WTC11 (cell line): ENCODE data around the gene CDH1. TPM values are rescaled to one million over a fixed set of nuclear protein-coding genes. Genes with fewer than 3 reads are reported as not detected.

Experiments
- ATAC-seq: fragments of 200-7000 bp; cut with Tn5 transposase; 2 replicates; pipeline ENCODE4 v1.10.0; 2021; ENCODE audit warnings: mild to moderate bottlenecking, moderate library complexity
- CTCF ChIA-PET: fragments of 300-600 bp; sonication (Branson Sonifier 250); formaldehyde crosslinking; loops from one replicate; lab custom pipeline; 2021; ENCODE audit warnings: antibody characterized with exemption; lab: Charles Lee
- POLR2A ChIA-PET: fragments of 350-600 bp; sonication (Branson Sonifier 250); formaldehyde crosslinking; loops from one replicate; lab custom pipeline; 2021; ENCODE audit warnings: antibody characterized with exemption; lab: Charles Lee
- DNase-seq: peaks from one replicate; pipeline ENCODE4 v3.0.0; 2021; ENCODE audit warnings: low spot score
- H3K27ac Mint-ChIP-seq: 2 replicates; pipeline ENCODE4 v1.8.0; 2021; ENCODE audit warnings: mixed read lengths
- H3K27me3 Mint-ChIP-seq: 2 replicates; pipeline ENCODE4 v1.8.0; 2021; ENCODE audit warnings: low read depth, mild to moderate bottlenecking, moderate library complexity, mixed read lengths
- H3K36me3 Mint-ChIP-seq: 2 replicates; pipeline ENCODE4 v1.8.0; 2021; ENCODE audit warnings: mixed read lengths
- H3K4me1 Mint-ChIP-seq: 2 replicates; pipeline ENCODE4 v1.8.0; 2022; ENCODE audit warnings: mixed read lengths
- H3K4me3 Mint-ChIP-seq: 2 replicates; pipeline ENCODE4 v1.8.0; 2021; ENCODE audit warnings: mild to moderate bottlenecking, moderate library complexity, mixed read lengths
- H3K9me3 Mint-ChIP-seq: 2 replicates; pipeline ENCODE4 v1.8.0; 2021; ENCODE audit warnings: mixed read lengths
- CREM ChIP-seq: sonication (generic); formaldehyde crosslinking; IDR thresholded peaks from 2 replicates; pipeline ENCODE4 v1.8.1; 2022; ENCODE audit warnings: mild to moderate bottlenecking, missing genetic modification reagents, moderate library complexity
- ELF4 ChIP-seq: sonication (generic); formaldehyde crosslinking; IDR thresholded peaks from 2 replicates; pipeline ENCODE4 v1.8.1; 2022; ENCODE audit warnings: low read depth, mild to moderate bottlenecking, moderate library complexity, missing genetic modification reagents
- EMX1 ChIP-seq: fragments of 250-450 bp; sonication (Bioruptor Pico); IDR thresholded peaks from 2 replicates; pipeline ENCODE4 v1.8.0; 2021; ENCODE audit warnings: mild to moderate bottlenecking
- ETV6 ChIP-seq: sonication (generic); formaldehyde crosslinking; IDR thresholded peaks from 2 replicates; pipeline ENCODE4 v1.8.1; 2022; ENCODE audit warnings: mild to moderate bottlenecking, missing genetic modification reagents
- HMGA2 ChIP-seq: fragments of 250-450 bp; sonication (Bioruptor Pico); IDR thresholded peaks from 2 replicates; pipeline ENCODE4 v1.4.0; 2021; ENCODE audit warnings: mild to moderate bottlenecking, moderate library complexity
- OVOL2 ChIP-seq: fragments of 250-450 bp; sonication (Bioruptor Pico); IDR thresholded peaks from 2 replicates; pipeline ENCODE4 v1.9.0; 2021; ENCODE audit warnings: mild to moderate bottlenecking, borderline replicate concordance
- RELA ChIP-seq: sonication (generic); formaldehyde crosslinking; IDR thresholded peaks from 2 replicates; pipeline ENCODE4 v1.8.1; 2022; ENCODE audit warnings: missing genetic modification reagents, mild to moderate bottlenecking, borderline replicate concordance
- ZNF317 ChIP-seq: sonication (generic); formaldehyde crosslinking; IDR thresholded peaks from 2 replicates; pipeline ENCODE4 v1.8.1; 2023; ENCODE audit warnings: low read depth, mild to moderate bottlenecking, moderate library complexity, missing genetic modification reagents, borderline replicate concordance
- ZNF671 ChIP-seq: fragments of 250-450 bp; sonication (Bioruptor Pico); IDR thresholded peaks from 2 replicates; pipeline ENCODE4 v1.8.0; 2021; ENCODE audit warnings: mild to moderate bottlenecking
- total RNA-seq: library from RNA; stranded (reverse); gene quantifications from 3 replicates; pipeline ENCODE4 v1.2.3, GENCODE V29; 2021
- TF ChIP-seq, protein P1 (sequence below): fragments of 250-450 bp; sonication (Bioruptor Pico); IDR thresholded peaks from 2 replicates; pipeline ENCODE4 v1.9.0; 2021; ENCODE audit warnings: moderate library complexity, mild to moderate bottlenecking, inconsistent platforms, borderline replicate concordance
- TF ChIP-seq, protein P2 (sequence below): fragments of 250-450 bp; sonication (Bioruptor Pico); IDR thresholded peaks from 2 replicates; pipeline ENCODE4 v1.8.0; 2021; ENCODE audit warnings: mild to moderate bottlenecking
- TF ChIP-seq, protein P3 (sequence below): sonication (generic); formaldehyde crosslinking; IDR thresholded peaks from 2 replicates; pipeline ENCODE4 v1.8.1; 2023; ENCODE audit warnings: mild to moderate bottlenecking, missing genetic modification reagents, moderate library complexity
- TF ChIP-seq, protein P4 (sequence below): fragments of 250-450 bp; sonication (Bioruptor Pico); IDR thresholded peaks from 2 replicates; pipeline ENCODE4 v1.9.0; 2021; ENCODE audit warnings: mild to moderate bottlenecking, borderline replicate concordance
- TF ChIP-seq, protein P5 (sequence below): sonication (generic); formaldehyde crosslinking; conservative IDR thresholded peaks from 2 replicates; pipeline ENCODE4 v1.8.1; 2023; ENCODE audit warnings: mild to moderate bottlenecking, low read depth, missing genetic modification reagents, moderate library complexity
- TF ChIP-seq, protein P6 (sequence below): sonication (generic); formaldehyde crosslinking; IDR thresholded peaks from 2 replicates; pipeline ENCODE4 v1.8.1; 2023; ENCODE audit warnings: mild to moderate bottlenecking, missing genetic modification reagents, moderate library complexity
- TF ChIP-seq, protein P7 (sequence below): fragments of 250-450 bp; sonication (Bioruptor Pico); IDR thresholded peaks from 2 replicates; pipeline ENCODE4 v2.1.2; 2022; ENCODE audit warnings: mild to moderate bottlenecking, moderate library complexity
- TF ChIP-seq, protein P8 (sequence below): sonication (generic); formaldehyde crosslinking; IDR thresholded peaks from 2 replicates; pipeline ENCODE4 v1.8.1; 2022; ENCODE audit warnings: mild to moderate bottlenecking, missing genetic modification reagents, moderate library complexity, borderline replicate concordance

CDH1 gene
- total RNA-seq, 1 experiment from 2014 or later: 278 TPM

DNA sequence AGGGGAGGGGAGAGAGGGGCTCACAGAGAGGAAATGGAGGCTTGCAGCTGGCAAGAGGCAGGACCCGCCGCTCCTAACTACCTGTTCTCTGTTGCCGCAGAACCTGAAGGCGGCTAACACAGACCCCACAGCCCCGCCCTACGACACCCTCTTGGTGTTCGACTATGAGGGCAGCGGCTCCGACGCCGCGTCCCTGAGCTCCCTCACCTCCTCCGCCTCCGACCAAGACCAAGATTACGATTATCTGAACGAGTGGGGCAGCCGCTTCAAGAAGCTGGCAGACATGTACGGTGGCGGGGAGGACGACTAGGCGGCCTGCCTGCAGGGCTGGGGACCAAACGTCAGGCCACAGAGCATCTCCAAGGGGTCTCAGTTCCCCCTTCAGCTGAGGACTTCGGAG is 39.0 kb upstream of the CDH1 start (continued):
- TF ChIP-seq, protein P1, sequence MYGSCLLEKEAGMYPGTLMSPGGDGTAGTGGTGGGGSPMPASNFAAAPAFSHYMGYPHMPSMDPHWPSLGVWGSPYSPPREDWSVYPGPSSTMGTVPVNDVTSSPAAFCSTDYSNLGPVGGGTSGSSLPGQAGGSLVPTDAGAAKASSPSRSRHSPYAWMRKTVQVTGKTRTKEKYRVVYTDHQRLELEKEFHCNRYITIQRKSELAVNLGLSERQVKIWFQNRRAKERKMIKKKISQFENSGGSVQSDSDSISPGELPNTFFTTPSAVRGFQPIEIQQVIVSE: no peak
- TF ChIP-seq, protein P2, sequence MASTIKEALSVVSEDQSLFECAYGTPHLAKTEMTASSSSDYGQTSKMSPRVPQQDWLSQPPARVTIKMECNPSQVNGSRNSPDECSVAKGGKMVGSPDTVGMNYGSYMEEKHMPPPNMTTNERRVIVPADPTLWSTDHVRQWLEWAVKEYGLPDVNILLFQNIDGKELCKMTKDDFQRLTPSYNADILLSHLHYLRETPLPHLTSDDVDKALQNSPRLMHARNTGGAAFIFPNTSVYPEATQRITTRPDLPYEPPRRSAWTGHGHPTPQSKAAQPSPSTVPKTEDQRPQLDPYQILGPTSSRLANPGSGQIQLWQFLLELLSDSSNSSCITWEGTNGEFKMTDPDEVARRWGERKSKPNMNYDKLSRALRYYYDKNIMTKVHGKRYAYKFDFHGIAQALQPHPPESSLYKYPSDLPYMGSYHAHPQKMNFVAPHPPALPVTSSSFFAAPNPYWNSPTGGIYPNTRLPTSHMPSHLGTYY (CRISPR knock-in tag): no peak
- TF ChIP-seq, protein P3, sequence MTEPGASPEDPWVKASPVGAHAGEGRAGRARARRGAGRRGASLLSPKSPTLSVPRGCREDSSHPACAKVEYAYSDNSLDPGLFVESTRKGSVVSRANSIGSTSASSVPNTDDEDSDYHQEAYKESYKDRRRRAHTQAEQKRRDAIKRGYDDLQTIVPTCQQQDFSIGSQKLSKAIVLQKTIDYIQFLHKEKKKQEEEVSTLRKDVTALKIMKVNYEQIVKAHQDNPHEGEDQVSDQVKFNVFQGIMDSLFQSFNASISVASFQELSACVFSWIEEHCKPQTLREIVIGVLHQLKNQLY (CRISPR knock-in tag): no peak
- TF ChIP-seq ZNF671: no peak

DNA sequence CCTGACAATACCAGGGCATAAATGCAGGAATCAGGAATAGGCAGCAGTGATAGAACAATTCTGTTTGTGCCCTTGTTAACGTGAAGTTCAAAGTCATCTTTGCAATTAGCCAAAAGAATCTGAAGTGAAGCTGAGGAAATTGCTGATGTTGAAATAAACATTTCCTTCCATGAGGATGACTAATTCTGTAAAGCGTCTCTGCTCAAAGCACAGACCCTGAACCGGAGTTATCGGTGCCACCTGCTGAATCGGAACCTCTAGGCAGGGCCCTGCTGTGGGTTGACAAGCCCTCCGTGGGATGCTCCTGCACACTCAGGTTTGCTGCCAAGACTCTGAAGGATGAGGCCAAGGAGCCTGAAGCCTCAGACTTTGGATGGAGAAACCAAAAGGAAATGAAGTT is 37.0 kb upstream of the CDH1 start:
- CTCF ChIA-PET: interaction anchor here (1.7 kb wide), 1 partner anchor 110 kb away, joined by 5 read pairs; no protein-coding TSS in a partner anchor
- TF ChIP-seq, protein P2 (CRISPR knock-in tag): no peak
- ATAC-seq (no peak), DNase-seq (no peak)
- Mint-ChIP-seq H3K4me1 (peaks cover 3% of the 10 kb centered on the region; the same call in 1 of the 2 replicates), H3K27me3 (no peaks in the 10 kb centered on the region), H3K27ac (no peak overlapping the region), H3K36me3 (peaks cover 33% of the 10 kb centered on the region), H3K4me3 (no peak overlapping the region), H3K9me3 (no peaks in the 10 kb centered on the region)
- POLR2A ChIA-PET: no interaction called here

DNA sequence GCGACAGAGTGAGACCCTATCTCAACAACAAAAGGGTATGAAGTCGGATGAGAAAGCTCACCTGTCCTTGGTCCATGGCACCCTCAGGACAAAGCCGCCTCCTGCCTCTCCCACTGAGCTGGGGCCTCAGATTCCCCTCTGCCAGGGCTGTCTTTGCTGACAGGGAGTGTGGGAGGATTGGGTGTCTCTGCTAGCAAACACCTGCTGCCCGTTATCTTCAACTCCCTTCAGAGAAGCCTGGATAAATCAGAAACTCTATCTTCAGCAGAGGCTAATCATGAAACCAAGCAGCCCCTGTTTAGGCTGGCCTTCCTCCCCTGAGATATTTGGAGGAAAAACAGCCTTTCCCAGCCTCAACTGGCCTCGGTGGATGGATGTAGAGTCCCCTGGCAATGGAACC is 36.3 kb upstream of the CDH1 start:
- ChIA-PET CTCF (interaction anchor here (1.7 kb wide), 1 partner anchor 110 kb away, joined by 5 read pairs; no protein-coding TSS in a partner anchor), POLR2A (interaction anchor here (0.7 kb wide), 1 partner anchor 57 kb away, joined by 4 read pairs; no protein-coding TSS in a partner anchor)
- no peak for DNase-seq
- ATAC-seq: no peak
- no peak overlapping the region for H3K27ac Mint-ChIP-seq
- H3K36me3 Mint-ChIP-seq: peaks cover 26% of the 10 kb centered on the region
- H3K4me1 Mint-ChIP-seq: peaks cover 3% of the 10 kb centered on the region; the same call in 1 of the 2 replicates
- no peaks in the 10 kb centered on the region for H3K9me3 Mint-ChIP-seq
- no peaks in the 10 kb centered on the region for H3K27me3 Mint-ChIP-seq
- no peak overlapping the region for H3K4me3 Mint-ChIP-seq
- TF ChIP-seq ETV6 (no peak), ZNF317 (CRISPR knock-in tag) (no peak), ELF4 (no peak), HMGA2 (CRISPR knock-in tag) (no peak), EMX1 (CRISPR knock-in tag) (no peak), RELA (no peak), OVOL2 (no peak), CREM (CRISPR knock-in tag) (no peak)
- TF ChIP-seq, protein P4, sequence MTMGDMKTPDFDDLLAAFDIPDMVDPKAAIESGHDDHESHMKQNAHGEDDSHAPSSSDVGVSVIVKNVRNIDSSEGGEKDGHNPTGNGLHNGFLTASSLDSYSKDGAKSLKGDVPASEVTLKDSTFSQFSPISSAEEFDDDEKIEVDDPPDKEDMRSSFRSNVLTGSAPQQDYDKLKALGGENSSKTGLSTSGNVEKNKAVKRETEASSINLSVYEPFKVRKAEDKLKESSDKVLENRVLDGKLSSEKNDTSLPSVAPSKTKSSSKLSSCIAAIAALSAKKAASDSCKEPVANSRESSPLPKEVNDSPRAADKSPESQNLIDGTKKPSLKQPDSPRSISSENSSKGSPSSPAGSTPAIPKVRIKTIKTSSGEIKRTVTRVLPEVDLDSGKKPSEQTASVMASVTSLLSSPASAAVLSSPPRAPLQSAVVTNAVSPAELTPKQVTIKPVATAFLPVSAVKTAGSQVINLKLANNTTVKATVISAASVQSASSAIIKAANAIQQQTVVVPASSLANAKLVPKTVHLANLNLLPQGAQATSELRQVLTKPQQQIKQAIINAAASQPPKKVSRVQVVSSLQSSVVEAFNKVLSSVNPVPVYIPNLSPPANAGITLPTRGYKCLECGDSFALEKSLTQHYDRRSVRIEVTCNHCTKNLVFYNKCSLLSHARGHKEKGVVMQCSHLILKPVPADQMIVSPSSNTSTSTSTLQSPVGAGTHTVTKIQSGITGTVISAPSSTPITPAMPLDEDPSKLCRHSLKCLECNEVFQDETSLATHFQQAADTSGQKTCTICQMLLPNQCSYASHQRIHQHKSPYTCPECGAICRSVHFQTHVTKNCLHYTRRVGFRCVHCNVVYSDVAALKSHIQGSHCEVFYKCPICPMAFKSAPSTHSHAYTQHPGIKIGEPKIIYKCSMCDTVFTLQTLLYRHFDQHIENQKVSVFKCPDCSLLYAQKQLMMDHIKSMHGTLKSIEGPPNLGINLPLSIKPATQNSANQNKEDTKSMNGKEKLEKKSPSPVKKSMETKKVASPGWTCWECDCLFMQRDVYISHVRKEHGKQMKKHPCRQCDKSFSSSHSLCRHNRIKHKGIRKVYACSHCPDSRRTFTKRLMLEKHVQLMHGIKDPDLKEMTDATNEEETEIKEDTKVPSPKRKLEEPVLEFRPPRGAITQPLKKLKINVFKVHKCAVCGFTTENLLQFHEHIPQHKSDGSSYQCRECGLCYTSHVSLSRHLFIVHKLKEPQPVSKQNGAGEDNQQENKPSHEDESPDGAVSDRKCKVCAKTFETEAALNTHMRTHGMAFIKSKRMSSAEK (CRISPR knock-in tag): no peak
- TF ChIP-seq, protein P5, sequence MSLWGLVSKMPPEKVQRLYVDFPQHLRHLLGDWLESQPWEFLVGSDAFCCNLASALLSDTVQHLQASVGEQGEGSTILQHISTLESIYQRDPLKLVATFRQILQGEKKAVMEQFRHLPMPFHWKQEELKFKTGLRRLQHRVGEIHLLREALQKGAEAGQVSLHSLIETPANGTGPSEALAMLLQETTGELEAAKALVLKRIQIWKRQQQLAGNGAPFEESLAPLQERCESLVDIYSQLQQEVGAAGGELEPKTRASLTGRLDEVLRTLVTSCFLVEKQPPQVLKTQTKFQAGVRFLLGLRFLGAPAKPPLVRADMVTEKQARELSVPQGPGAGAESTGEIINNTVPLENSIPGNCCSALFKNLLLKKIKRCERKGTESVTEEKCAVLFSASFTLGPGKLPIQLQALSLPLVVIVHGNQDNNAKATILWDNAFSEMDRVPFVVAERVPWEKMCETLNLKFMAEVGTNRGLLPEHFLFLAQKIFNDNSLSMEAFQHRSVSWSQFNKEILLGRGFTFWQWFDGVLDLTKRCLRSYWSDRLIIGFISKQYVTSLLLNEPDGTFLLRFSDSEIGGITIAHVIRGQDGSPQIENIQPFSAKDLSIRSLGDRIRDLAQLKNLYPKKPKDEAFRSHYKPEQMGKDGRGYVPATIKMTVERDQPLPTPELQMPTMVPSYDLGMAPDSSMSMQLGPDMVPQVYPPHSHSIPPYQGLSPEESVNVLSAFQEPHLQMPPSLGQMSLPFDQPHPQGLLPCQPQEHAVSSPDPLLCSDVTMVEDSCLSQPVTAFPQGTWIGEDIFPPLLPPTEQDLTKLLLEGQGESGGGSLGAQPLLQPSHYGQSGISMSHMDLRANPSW: no peak
- TF ChIP-seq, protein P6, sequence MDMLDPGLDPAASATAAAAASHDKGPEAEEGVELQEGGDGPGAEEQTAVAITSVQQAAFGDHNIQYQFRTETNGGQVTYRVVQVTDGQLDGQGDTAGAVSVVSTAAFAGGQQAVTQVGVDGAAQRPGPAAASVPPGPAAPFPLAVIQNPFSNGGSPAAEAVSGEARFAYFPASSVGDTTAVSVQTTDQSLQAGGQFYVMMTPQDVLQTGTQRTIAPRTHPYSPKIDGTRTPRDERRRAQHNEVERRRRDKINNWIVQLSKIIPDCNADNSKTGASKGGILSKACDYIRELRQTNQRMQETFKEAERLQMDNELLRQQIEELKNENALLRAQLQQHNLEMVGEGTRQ (CRISPR knock-in tag): no peak
- TF ChIP-seq, protein P7, sequence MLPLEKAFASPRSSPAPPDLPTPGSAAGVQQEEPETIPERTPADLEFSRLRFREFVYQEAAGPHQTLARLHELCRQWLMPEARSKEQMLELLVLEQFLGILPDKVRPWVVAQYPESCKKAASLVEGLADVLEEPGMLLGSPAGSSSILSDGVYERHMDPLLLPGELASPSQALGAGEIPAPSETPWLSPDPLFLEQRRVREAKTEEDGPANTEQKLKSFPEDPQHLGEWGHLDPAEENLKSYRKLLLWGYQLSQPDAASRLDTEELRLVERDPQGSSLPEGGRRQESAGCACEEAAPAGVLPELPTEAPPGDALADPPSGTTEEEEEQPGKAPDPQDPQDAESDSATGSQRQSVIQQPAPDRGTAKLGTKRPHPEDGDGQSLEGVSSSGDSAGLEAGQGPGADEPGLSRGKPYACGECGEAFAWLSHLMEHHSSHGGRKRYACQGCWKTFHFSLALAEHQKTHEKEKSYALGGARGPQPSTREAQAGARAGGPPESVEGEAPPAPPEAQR: no peak
- TF ChIP-seq, protein P8, sequence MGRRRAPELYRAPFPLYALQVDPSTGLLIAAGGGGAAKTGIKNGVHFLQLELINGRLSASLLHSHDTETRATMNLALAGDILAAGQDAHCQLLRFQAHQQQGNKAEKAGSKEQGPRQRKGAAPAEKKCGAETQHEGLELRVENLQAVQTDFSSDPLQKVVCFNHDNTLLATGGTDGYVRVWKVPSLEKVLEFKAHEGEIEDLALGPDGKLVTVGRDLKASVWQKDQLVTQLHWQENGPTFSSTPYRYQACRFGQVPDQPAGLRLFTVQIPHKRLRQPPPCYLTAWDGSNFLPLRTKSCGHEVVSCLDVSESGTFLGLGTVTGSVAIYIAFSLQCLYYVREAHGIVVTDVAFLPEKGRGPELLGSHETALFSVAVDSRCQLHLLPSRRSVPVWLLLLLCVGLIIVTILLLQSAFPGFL (CRISPR knock-in tag): no peak
